Measurements from ENCODE around the gene EDC3. TPM values are rescaled to one million over a fixed set of nuclear protein-coding genes. Genes with fewer than 3 reads are reported as not detected.
"Not testable (repeated sequence)": the region's sequence is repeated elsewhere in the genome, so short reads cannot be mapped to it uniquely, and the experiment has no call there.

Gene EDC3
- total RNA-seq, 1 experiment from 2014 or later = 45.1 TPM

DNA sequence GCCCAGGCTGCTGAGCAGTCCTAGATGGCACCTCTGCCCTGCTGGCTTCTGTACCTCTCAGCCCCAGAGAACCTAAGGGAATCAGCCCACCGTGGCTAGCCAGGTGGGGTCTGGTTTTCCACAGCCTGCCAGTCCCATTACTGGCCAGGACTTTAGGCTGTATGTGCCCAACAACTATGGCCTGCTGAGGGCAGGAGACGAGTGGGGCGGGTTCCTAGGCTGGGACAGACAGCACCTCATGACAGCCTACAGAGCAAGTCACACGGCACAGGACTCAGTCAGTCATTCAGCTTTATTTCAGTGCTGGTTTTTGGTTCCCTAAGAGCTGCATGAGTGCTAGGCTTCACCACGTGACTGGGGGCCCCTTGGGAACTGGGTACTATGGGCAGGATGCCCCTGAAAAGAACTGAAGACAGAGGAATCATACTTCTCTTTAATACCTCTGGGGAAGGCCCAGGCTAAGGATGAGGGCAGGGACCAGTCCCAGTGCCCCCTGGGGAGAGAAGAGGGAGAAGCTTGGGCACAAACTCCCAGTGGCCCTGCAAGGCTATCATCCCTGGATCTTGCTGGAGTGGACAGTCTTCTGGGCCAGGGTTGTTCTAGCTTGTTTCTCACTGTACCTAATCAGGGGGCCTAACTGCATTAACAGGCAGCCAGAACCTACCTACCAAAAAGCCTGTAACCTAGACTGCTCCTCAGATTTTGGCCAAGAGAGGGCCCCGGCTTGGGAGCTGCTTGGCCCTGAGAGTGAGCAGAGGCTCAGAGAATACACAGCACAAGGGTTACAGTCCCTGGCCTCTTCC is 65.3 kb downstream of the EDC3 start:
- no peaks in the 10 kb centered on the region for H3K4me1 ChIP-seq (ENCODE audit: control insufficient read depth in 1 of 2, insufficient read depth in 2 of 2, low read length in 2 of 2)
- H3K27me3 ChIP-seq (ENCODE audit: insufficient read depth, low read length) = no peaks in the 10 kb centered on the region
- H3K79me2 ChIP-seq (ENCODE audit: insufficient read depth, low read length) = no peaks in the 10 kb centered on the region
- no peaks in the 10 kb centered on the region for H3K9me2 ChIP-seq (ENCODE audit: insufficient read depth)
- TF ChIP-seq EZH2phosphoT487 (IDR thresholded peaks at IDR 0.05; ENCODE audit: borderline replicate concordance) (no peak), FOSL1 (IDR thresholded peaks at IDR 0.05; ENCODE audit: low read depth) (no peak), YY1 (IDR thresholded peaks at IDR 0.05; ENCODE audit: extremely low read depth, insufficient replicate concordance, low read depth, low read length) (no peak), ZNF274 (IDR thresholded peaks at IDR 0.05; ENCODE audit: low read depth, low read length) (no peak), ZFX (IDR thresholded peaks at IDR 0.05) (no peak), ATF3 (IDR thresholded peaks at IDR 0.05) (no peak), ELF1 (IDR thresholded peaks at IDR 0.05; ENCODE audit: borderline replicate concordance, low read depth) (no peak), EZH2 (IDR thresholded peaks at IDR 0.05) (no peak), POLR2AphosphoS5 (IDR thresholded peaks at IDR 0.05; ENCODE audit: low read depth, low read length) (no peak), REST (IDR thresholded peaks at IDR 0.05; ENCODE audit: low read depth) (no peak), CBX3 (IDR thresholded peaks at IDR 0.05; ENCODE audit: low read depth) (no peak), TCF7L2 (IDR thresholded peaks at IDR 0.05; ENCODE audit: borderline replicate concordance, extremely low read depth, insufficient read depth, insufficient read length) (no peak), SIN3A (IDR thresholded peaks at IDR 0.05; ENCODE audit: low read depth) (no peak; the same call in 1 of the 2 replicates)
- TF ChIP-seq, protein P1, sequence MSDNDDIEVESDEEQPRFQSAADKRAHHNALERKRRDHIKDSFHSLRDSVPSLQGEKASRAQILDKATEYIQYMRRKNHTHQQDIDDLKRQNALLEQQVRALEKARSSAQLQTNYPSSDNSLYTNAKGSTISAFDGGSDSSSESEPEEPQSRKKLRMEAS (IDR thresholded peaks at IDR 0.05) = no peak
- no peak overlapping the region for H3K27ac ChIP-seq (ENCODE audit: low read depth, low read length)
- no TSS peak for BruUV-seq (replicated peaks)
- H3K4me2 ChIP-seq (ENCODE audit: low read length) = no peak overlapping the region
- CTCF ChIA-PET = interaction anchor here (1.3 to 8.4 kb wide), 5 partner anchors 9 to 256 kb away, joined by 3 to 258 read pairs (median 17); no protein-coding TSS in a partner anchor
- DNase-seq (ENCODE audit: low read depth, low spot score) = no peak
- H3K36me3 ChIP-seq (ENCODE audit: control insufficient read depth in 1 of 2, insufficient read depth in 2 of 2, low read length in 2 of 2) = peaks cover 26 to 46% of the 10 kb centered on the region in 2 experiments; a peak in 3 of 4 replicates
- no peaks in the 10 kb centered on the region for H3K9me3 ChIP-seq (ENCODE audit: control insufficient read depth in 1 of 2, insufficient read depth in 1 of 2, low read depth in 1 of 2, low read length in 2 of 2)
- no peak overlapping the region for H3K4me3 ChIP-seq (replicated peaks in 1 of 2; ENCODE audit: low read depth in 1 of 2, low read length in 2 of 2)
- H2AFZ ChIP-seq (ENCODE audit: low read depth, low read length, poor library complexity, severe bottlenecking) = no peak overlapping the region
- POLR2A ChIA-PET = no interaction called here
- RAD21 ChIA-PET (ENCODE audit: low non-redundant PET in 1 of 2, low total read pairs in 2 of 2, uncharacterized antibody in 2 of 2, unreplicated experiment in 2 of 2) = interaction anchor here in 1 of 2 experiments (2.5 kb wide), 1 partner anchor 138 kb away, joined by 9 read pairs; no protein-coding TSS in a partner anchor
- no peak for ATAC-seq
- intact Hi-C loops (cut with micrococcal nuclease) = loop anchor here (5.0 kb wide), 1 partner anchor 357 kb away; no protein-coding TSS in a partner anchor
- H3K9ac ChIP-seq (ENCODE audit: low read length) = no peak overlapping the region
- no peaks in the 10 kb centered on the region for H4K20me1 ChIP-seq (ENCODE audit: insufficient read depth)

GRCh38 chr15:74629696-74630095 is 66.1 kb downstream of the EDC3 start:
- DNase-seq (ENCODE audit: low read depth, low spot score); ATAC-seq; H3K4me1 ChIP-seq (ENCODE audit: control insufficient read depth in 1 of 2, insufficient read depth in 2 of 2, low read length in 2 of 2); H3K9me3 ChIP-seq (ENCODE audit: control insufficient read depth in 1 of 2, insufficient read depth in 1 of 2, low read depth in 1 of 2, low read length in 2 of 2); H3K4me3 ChIP-seq (replicated peaks in 1 of 2; ENCODE audit: low read depth in 1 of 2, low read length in 2 of 2); BruUV-seq (replicated peaks); H3K79me2 ChIP-seq (ENCODE audit: insufficient read depth, low read length); H3K27ac ChIP-seq (ENCODE audit: low read depth, low read length); H2AFZ ChIP-seq (ENCODE audit: low read depth, low read length, poor library complexity, severe bottlenecking); H3K9me2 ChIP-seq (ENCODE audit: insufficient read depth); H4K20me1 ChIP-seq (ENCODE audit: insufficient read depth); H3K9ac ChIP-seq (ENCODE audit: low read length); RAD21 ChIA-PET (ENCODE audit: low non-redundant PET in 1 of 2, low total read pairs in 2 of 2, uncharacterized antibody in 2 of 2, unreplicated experiment in 2 of 2); POLR2A ChIA-PET; H3K4me2 ChIP-seq (ENCODE audit: low read length); H3K27me3 ChIP-seq (ENCODE audit: insufficient read depth, low read length): not testable (repeated sequence)
- CTCF ChIA-PET = interaction anchor here (3.5 kb wide), 1 partner anchor 8 kb away, joined by 17 read pairs; no protein-coding TSS in a partner anchor
- intact Hi-C loops (cut with micrococcal nuclease) = loop anchor here (5.0 kb wide), 1 partner anchor 358 kb away; no protein-coding TSS in a partner anchor
- peaks cover 33 to 50% of the 10 kb centered on the region in 2 experiments; a peak in 3 of 4 replicates for H3K36me3 ChIP-seq (ENCODE audit: control insufficient read depth in 1 of 2, insufficient read depth in 2 of 2, low read length in 2 of 2)
